OCI-LY3 (cell line): Measurements from ENCODE around the gene NAXE.

Experiments
- H2AFZ ChIP-seq: fragments of 200-600, 300-600 bp; shearing (Covaris generic); 2 replicates; pipeline ENCODE4 v1.6.0; 2014; ENCODE audit warnings: antibody characterized with exemption, low read depth, low read length
- H3K27ac ChIP-seq: fragments of 200-600, 300-600 bp; sonication (generic); 2 replicates; pipeline ENCODE4 v1.5.1; 2014; ENCODE audit warnings: mild to moderate bottlenecking, low read length, moderate library complexity, mixed read lengths
- H3K27me3 ChIP-seq: fragments of 200-600, 300-600 bp; sonication (generic); 2 replicates; pipeline ENCODE4 v1.6.1; 2014; ENCODE audit warnings: low read depth, low read length, mixed read lengths
- H3K36me3 ChIP-seq: fragments of 200-600, 300-600 bp; sonication (generic); replicated peaks from 2 replicates; pipeline ENCODE3; 2014; ENCODE audit warnings: low read depth, low read length, mixed read lengths
- H3K4me1 ChIP-seq: fragments of 300-600, 200-600 bp; sonication (generic); 2 replicates; pipeline ENCODE4 v1.6.1; 2014; ENCODE audit warnings: low read length, mixed read lengths
- H3K4me2 ChIP-seq: fragments of 200-600, 300-600 bp; sonication (generic); 2 replicates; pipeline ENCODE4 v1.6.1; 2014; ENCODE audit warnings: low read length, mixed read lengths
- H3K4me3 ChIP-seq: fragments of 300-600, 200-600 bp; sonication (generic); 2 replicates; pipeline ENCODE4 v1.5.1; 2014; ENCODE audit warnings: antibody characterized with exemption, mild to moderate bottlenecking, low read length, moderate library complexity
- H3K79me2 ChIP-seq: fragments of 300-600, 200-600 bp; shearing (Covaris generic); 2 replicates; pipeline ENCODE4 v1.6.1; 2014; ENCODE audit warnings: mild to moderate bottlenecking, low read length, mixed read lengths
- H3K9ac ChIP-seq: fragments of 300-600, 200-600 bp; shearing (Covaris generic); 2 replicates; pipeline ENCODE4 v1.6.0; 2014; ENCODE audit warnings: mild to moderate bottlenecking, low read length, moderate library complexity
- H3K9me3 ChIP-seq: fragments of 200-600, 300-600 bp; shearing (Covaris generic); 2 replicates; pipeline ENCODE4 v1.6.1; 2014; ENCODE audit warnings: low read length, mixed read lengths; ENCODE audit not compliant: insufficient read depth
- H4K20me1 ChIP-seq: fragments of 200-600, 300-600 bp; sonication (generic); 2 replicates; pipeline ENCODE4 v1.6.1; 2016; ENCODE audit warnings: low read length, mixed read lengths; ENCODE audit not compliant: insufficient read depth
- CTCF ChIP-seq: fragments of 200-600, 300-600 bp; sonication (generic); IDR thresholded peaks from 2 replicates; pipeline ENCODE4 v1.5.1; 2014; ENCODE audit warnings: antibody characterized with exemption, low read length, low read depth
- EZH2phosphoT487 ChIP-seq: fragments of 200-600 bp; shearing (Covaris generic); IDR thresholded peaks from 2 replicates; pipeline ENCODE4 v1.6.1; 2018; ENCODE audit warnings: antibody characterized with exemption, mixed run types, low read depth

NAXE gene

GRCh38 chr1:156592910-156593660, 1.5 kb downstream of the NAXE start:
- Histone ChIP-seq H3K27me3 (no peaks in the 10 kb centered on the region), H3K4me3 (peak overlapping the region; percentile 80; the same call in 1 of the 2 replicates), H2AFZ (no peak overlapping the region), H3K4me1 (peaks cover 17% of the 10 kb centered on the region), H3K79me2 (peaks cover 20% of the 10 kb centered on the region), H3K36me3 (peaks cover 52% of the 10 kb centered on the region), H3K4me2 (peak overlapping the region; percentile 91), H3K9me3 (no peaks in the 10 kb centered on the region), H4K20me1 (no peaks in the 10 kb centered on the region), H3K27ac (0 out of 2 replicates have a peak overlapping the region, but pooled peaks have one; percentile 45), H3K9ac (no peak overlapping the region)
- no peak for TF ChIP-seq CTCF
- TF ChIP-seq EZH2phosphoT487 = no peak

- Histone ChIP-seq H2AFZ (no peak overlapping the region), H3K9me3 (no peaks in the 10 kb centered on the region), H3K79me2 (peaks cover 25% of the 10 kb centered on the region), H3K4me3 (no peak overlapping the region), H3K36me3 (peaks cover 58% of the 10 kb centered on the region), H4K20me1 (no peaks in the 10 kb centered on the region), H3K27me3 (no peaks in the 10 kb centered on the region), H3K9ac (no peak overlapping the region), H3K27ac (no peak overlapping the region), H3K4me2 (no peak overlapping the region), H3K4me1 (peaks cover 17% of the 10 kb centered on the region)
- no peak for TF ChIP-seq EZH2phosphoT487
- TF ChIP-seq CTCF = no peak
Measured at GRCh38 chr1:156593661-156593989, 2.0 kb downstream of the NAXE start.

GRCh38 chr1:156594190-156594589, 2.6 kb downstream of the NAXE start:
- Histone ChIP-seq H3K79me2 (peaks cover 31% of the 10 kb centered on the region), H3K4me3 (no peak overlapping the region), H3K27ac (no peak overlapping the region), H3K27me3 (no peaks in the 10 kb centered on the region), H3K9me3 (no peaks in the 10 kb centered on the region), H3K36me3 (peaks cover 61% of the 10 kb centered on the region), H4K20me1 (no peaks in the 10 kb centered on the region), H3K4me1 (peaks cover 17% of the 10 kb centered on the region), H2AFZ (no peak overlapping the region), H3K9ac (no peak overlapping the region), H3K4me2 (no peak overlapping the region)
- TF ChIP-seq CTCF = no peak
- TF ChIP-seq EZH2phosphoT487 = no peak

- TF ChIP-seq CTCF (no peak), EZH2phosphoT487 (no peak)
- H3K4me3 ChIP-seq = no peak overlapping the region
- no peaks in the 10 kb centered on the region for H4K20me1 ChIP-seq
- no peak overlapping the region for H3K27ac ChIP-seq
- H3K9me3 ChIP-seq = no peaks in the 10 kb centered on the region
- H3K79me2 ChIP-seq = peaks cover 39% of the 10 kb centered on the region
- no peak overlapping the region for H2AFZ ChIP-seq
- peaks cover 64% of the 10 kb centered on the region for H3K36me3 ChIP-seq
- no peak overlapping the region for H3K9ac ChIP-seq
- H3K4me2 ChIP-seq = no peak overlapping the region
- H3K27me3 ChIP-seq = no peaks in the 10 kb centered on the region
- peaks cover 24% of the 10 kb centered on the region for H3K4me1 ChIP-seq
Measured at GRCh38 chr1:156595016-156595415, 3.4 kb downstream of the NAXE start.
